Measurements from ENCODE around the gene PLXDC2.

The PLXDC2 gene

DNA sequence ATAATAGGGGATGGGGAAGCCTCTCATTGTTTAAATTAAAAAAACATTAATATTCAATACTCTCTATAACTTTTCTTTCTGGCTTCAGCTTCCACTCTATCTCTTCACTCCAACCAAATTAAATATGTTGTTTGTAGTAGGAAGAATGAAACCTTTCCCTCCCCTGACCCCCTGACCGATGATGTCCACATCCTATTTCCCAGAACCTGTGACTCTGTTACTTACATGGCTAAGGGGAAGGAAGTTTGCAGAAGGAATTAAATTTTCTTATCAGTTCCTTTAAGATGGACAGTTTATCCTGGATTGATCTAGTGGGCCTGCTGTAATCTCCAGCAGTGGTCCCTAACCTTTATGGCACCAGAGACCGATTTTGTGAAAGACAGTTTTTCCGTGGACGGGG, 130.0 kb downstream of the PLXDC2 start:
- H3K36me3 ChIP-seq (ENCODE audit: insufficient read depth, low read length) = no peaks in the 10 kb centered on the region
- H3K4me1 ChIP-seq (ENCODE audit: insufficient read depth, low read length) = peaks cover 8% of the 10 kb centered on the region
- no peak overlapping the region for H3K4me3 ChIP-seq (ENCODE audit: low read length)
- H3K27ac ChIP-seq (ENCODE audit: low read depth, low read length) = no peak overlapping the region
- no peaks in the 10 kb centered on the region for H3K27me3 ChIP-seq (ENCODE audit: insufficient read depth, low read length)
- H3K9me3 ChIP-seq (ENCODE audit: insufficient read depth, low read depth, low read length) = peaks cover 6% of the 10 kb centered on the region; the same call in 1 of the 2 replicates
- WGBS = 86% methylated on average over 3 of the region's 4 CpGs
- H3K9ac ChIP-seq (ENCODE audit: low read depth, low read length) = no peak overlapping the region

GRCh38 chr10:19946791-19947190, 130.6 kb downstream of the PLXDC2 start:
- Histone ChIP-seq H3K27ac (ENCODE audit: low read depth, low read length) (no peak overlapping the region), H3K36me3 (ENCODE audit: insufficient read depth, low read length) (no peaks in the 10 kb centered on the region), H3K4me1 (ENCODE audit: insufficient read depth, low read length) (peaks cover 2% of the 10 kb centered on the region), H3K9me3 (ENCODE audit: insufficient read depth, low read depth, low read length) (peaks cover 6% of the 10 kb centered on the region; the same call in 1 of the 2 replicates), H3K4me3 (ENCODE audit: low read length) (no peak overlapping the region), H3K27me3 (ENCODE audit: insufficient read depth, low read length) (no peaks in the 10 kb centered on the region), H3K9ac (ENCODE audit: low read depth, low read length) (no peak overlapping the region)
- 94% methylated on average over 8 of the region's 8 CpGs for WGBS

- H3K4me1 ChIP-seq (ENCODE audit: insufficient read depth, low read length) = no peaks in the 10 kb centered on the region
- H3K36me3 ChIP-seq (ENCODE audit: insufficient read depth, low read length) = no peaks in the 10 kb centered on the region
- H3K9me3 ChIP-seq (ENCODE audit: insufficient read depth, low read depth, low read length) = peaks cover 6% of the 10 kb centered on the region; the same call in 1 of the 2 replicates
- H3K4me3 ChIP-seq (ENCODE audit: low read length) = no peak overlapping the region
- WGBS = 75% methylated on average over 3 of the region's 3 CpGs
- no peaks in the 10 kb centered on the region for H3K27me3 ChIP-seq (ENCODE audit: insufficient read depth, low read length)
- no peak overlapping the region for H3K27ac ChIP-seq (ENCODE audit: low read depth, low read length)
- no peak overlapping the region for H3K9ac ChIP-seq (ENCODE audit: low read depth, low read length)
Measured at GRCh38 chr10:19947215-19947614, 131.0 kb downstream of the PLXDC2 start.

GRCh38 chr10:19947656-19948055, 131.4 kb downstream of the PLXDC2 start:
- Histone ChIP-seq H3K36me3 (ENCODE audit: insufficient read depth, low read length) (no peaks in the 10 kb centered on the region), H3K4me3 (ENCODE audit: low read length) (no peak overlapping the region), H3K9ac (ENCODE audit: low read depth, low read length) (no peak overlapping the region), H3K9me3 (ENCODE audit: insufficient read depth, low read depth, low read length) (peaks cover 6% of the 10 kb centered on the region; the same call in 1 of the 2 replicates), H3K4me1 (ENCODE audit: insufficient read depth, low read length) (no peaks in the 10 kb centered on the region), H3K27me3 (ENCODE audit: insufficient read depth, low read length) (no peaks in the 10 kb centered on the region), H3K27ac (ENCODE audit: low read depth, low read length) (no peak overlapping the region)
- 93% methylated on average over 2 of the region's 2 CpGs for WGBS

- no peak overlapping the region for H3K9ac ChIP-seq (ENCODE audit: low read depth, low read length)
- no peak overlapping the region for H3K4me3 ChIP-seq (ENCODE audit: low read length)
- no peaks in the 10 kb centered on the region for H3K4me1 ChIP-seq (ENCODE audit: insufficient read depth, low read length)
- no peaks in the 10 kb centered on the region for H3K36me3 ChIP-seq (ENCODE audit: insufficient read depth, low read length)
- WGBS = 96% methylated on average over 7 of the region's 7 CpGs
- H3K27ac ChIP-seq (ENCODE audit: low read depth, low read length) = no peak overlapping the region
- no peaks in the 10 kb centered on the region for H3K27me3 ChIP-seq (ENCODE audit: insufficient read depth, low read length)
- no peaks in the 10 kb centered on the region for H3K9me3 ChIP-seq (ENCODE audit: insufficient read depth, low read depth, low read length)
Measured at GRCh38 chr10:19952224-19953010, 136.2 kb downstream of the PLXDC2 start.

DNA sequence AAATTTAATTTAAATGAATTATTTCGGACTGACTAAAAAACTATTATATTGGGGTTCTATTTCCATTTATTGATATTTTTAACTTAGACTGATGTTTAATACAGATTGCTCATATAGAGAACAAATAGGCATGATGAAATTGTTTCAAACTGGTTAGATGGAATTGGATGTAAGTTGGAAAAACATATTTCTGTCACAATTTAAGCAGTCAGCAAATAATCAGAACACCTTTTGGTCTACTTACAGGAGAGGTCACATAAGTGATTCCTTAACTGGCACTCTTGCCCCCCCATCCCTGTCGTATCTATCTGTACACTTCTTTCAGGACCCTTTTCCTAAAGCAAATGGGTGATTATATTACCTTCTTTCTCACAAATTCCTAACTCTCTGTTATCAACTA, 138.4 kb downstream of the PLXDC2 start:
- H3K9ac ChIP-seq (ENCODE audit: low read depth, low read length) = no peak overlapping the region
- H3K4me1 ChIP-seq (ENCODE audit: insufficient read depth, low read length) = 0 out of 2 replicates have a peak, but pooled peaks cover 3% of the 10 kb centered on the region
- no peaks in the 10 kb centered on the region for H3K9me3 ChIP-seq (ENCODE audit: insufficient read depth, low read depth, low read length)
- no peaks in the 10 kb centered on the region for H3K27me3 ChIP-seq (ENCODE audit: insufficient read depth, low read length)
- H3K4me3 ChIP-seq (ENCODE audit: low read length) = no peak overlapping the region
- WGBS = 97% methylated on average over 1 of the region's 2 CpGs
- no peaks in the 10 kb centered on the region for H3K36me3 ChIP-seq (ENCODE audit: insufficient read depth, low read length)
- no peak overlapping the region for H3K27ac ChIP-seq (ENCODE audit: low read depth, low read length)

- Histone ChIP-seq H3K4me1 (ENCODE audit: insufficient read depth, low read length) (peaks cover 13% of the 10 kb centered on the region), H3K4me3 (ENCODE audit: low read length) (no peak overlapping the region), H3K27me3 (ENCODE audit: insufficient read depth, low read length) (no peaks in the 10 kb centered on the region), H3K9ac (ENCODE audit: low read depth, low read length) (no peak overlapping the region), H3K9me3 (ENCODE audit: insufficient read depth, low read depth, low read length) (no peaks in the 10 kb centered on the region), H3K27ac (ENCODE audit: low read depth, low read length) (no peak overlapping the region), H3K36me3 (ENCODE audit: insufficient read depth, low read length) (no peaks in the 10 kb centered on the region)
- 92% methylated on average over 2 of the region's 2 CpGs for WGBS
Measured at GRCh38 chr10:19956516-19957032, 140.3 kb downstream of the PLXDC2 start.

DNA sequence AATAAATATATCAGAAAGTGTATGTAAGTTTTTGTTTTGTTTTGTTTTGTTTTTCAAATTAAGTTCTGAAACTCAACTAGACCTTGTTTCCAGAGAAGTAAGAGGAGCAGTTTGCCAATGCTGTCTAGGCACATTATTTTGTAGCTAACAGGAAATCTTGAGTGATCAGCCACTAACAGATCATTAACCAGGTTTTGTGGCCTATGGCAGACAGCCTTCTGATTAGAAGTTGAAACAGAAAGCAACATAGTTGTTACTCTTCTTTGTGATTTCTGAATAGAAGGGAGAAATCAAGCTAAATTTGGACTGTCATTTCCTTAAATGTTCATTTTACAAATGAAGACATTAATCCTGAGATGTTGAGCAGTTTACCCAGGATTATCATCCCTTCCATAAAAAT, 142.6 kb downstream of the PLXDC2 start:
- no peak overlapping the region for H3K4me3 ChIP-seq (ENCODE audit: low read length)
- H3K27ac ChIP-seq (ENCODE audit: low read depth, low read length) = no peak overlapping the region
- H3K4me1 ChIP-seq (ENCODE audit: insufficient read depth, low read length) = peaks cover 15% of the 10 kb centered on the region
- H3K27me3 ChIP-seq (ENCODE audit: insufficient read depth, low read length) = no peaks in the 10 kb centered on the region
- no peaks in the 10 kb centered on the region for H3K9me3 ChIP-seq (ENCODE audit: insufficient read depth, low read depth, low read length)
- no peaks in the 10 kb centered on the region for H3K36me3 ChIP-seq (ENCODE audit: insufficient read depth, low read length)
- no peak overlapping the region for H3K9ac ChIP-seq (ENCODE audit: low read depth, low read length)

GRCh38 chr10:19961076-19962053, 145.1 kb downstream of the PLXDC2 start:
- Histone ChIP-seq H3K36me3 (ENCODE audit: insufficient read depth, low read length) (no peaks in the 10 kb centered on the region), H3K4me3 (ENCODE audit: low read length) (no peak overlapping the region), H3K27ac (ENCODE audit: low read depth, low read length) (no peak overlapping the region), H3K9ac (ENCODE audit: low read depth, low read length) (no peak overlapping the region), H3K4me1 (ENCODE audit: insufficient read depth, low read length) (peaks cover 41% of the 10 kb centered on the region), H3K9me3 (ENCODE audit: insufficient read depth, low read depth, low read length) (no peaks in the 10 kb centered on the region), H3K27me3 (ENCODE audit: insufficient read depth, low read length) (no peaks in the 10 kb centered on the region)
- WGBS = 96% methylated on average over 7 of the region's 7 CpGs

DNA sequence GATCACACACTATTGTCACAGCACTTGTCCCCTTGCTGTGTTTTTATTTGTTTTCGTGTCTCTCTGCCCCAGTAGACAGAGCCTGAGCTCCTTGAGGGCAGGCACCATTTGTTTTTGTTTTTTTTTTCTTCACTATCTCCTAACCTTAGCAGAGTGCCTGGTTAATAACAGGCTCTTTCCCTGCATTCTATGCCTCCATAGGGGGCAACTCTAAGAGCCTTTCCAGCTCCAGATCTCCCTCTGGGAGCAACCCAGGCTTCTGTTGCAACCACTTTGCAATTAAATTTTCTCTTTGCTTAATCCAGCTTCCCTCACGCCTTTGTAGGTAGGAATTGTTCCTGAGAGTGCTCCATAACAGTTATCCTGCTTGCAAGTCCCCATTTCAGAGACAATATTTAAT, 148.4 kb downstream of the PLXDC2 start:
- H3K27ac ChIP-seq (ENCODE audit: low read depth, low read length) = peak overlapping the region; percentile 60
- 22% methylated on average over 1 of the region's 2 CpGs for WGBS

DNA sequence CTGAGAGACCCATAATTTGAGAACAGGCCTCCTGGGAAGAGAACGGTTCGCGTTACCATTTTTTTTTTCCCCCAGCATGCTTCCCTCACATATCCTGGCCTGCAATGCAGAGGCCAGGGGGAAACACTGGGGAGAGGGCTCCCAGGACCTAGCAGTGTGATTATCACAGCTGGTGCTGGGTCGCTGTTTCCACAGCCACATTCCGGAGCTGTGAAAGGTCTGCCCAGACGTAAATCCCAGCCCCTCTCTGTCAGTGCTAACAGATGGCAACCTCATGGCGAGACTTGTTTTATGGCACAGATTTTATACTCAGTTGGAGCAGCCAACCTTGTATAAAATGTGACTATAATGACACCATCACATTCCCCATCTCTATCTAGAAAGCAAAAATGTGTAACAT, 150.5 kb downstream of the PLXDC2 start:
- Histone ChIP-seq H3K4me3 (ENCODE audit: low read length) (no peak overlapping the region), H3K36me3 (ENCODE audit: insufficient read depth, low read length) (no peaks in the 10 kb centered on the region), H3K27me3 (ENCODE audit: insufficient read depth, low read length) (no peaks in the 10 kb centered on the region), H3K27ac (ENCODE audit: low read depth, low read length) (peak overlapping the region; percentile 48), H3K4me1 (ENCODE audit: insufficient read depth, low read length) (peaks cover 50% of the 10 kb centered on the region), H3K9ac (ENCODE audit: low read depth, low read length) (no peak overlapping the region), H3K9me3 (ENCODE audit: insufficient read depth, low read depth, low read length) (no peaks in the 10 kb centered on the region)
- 26% methylated on average over 7 of the region's 7 CpGs for WGBS

More for the DNA sequence above, 148.4 kb downstream of the PLXDC2 start:
- no peaks in the 10 kb centered on the region for H3K9me3 ChIP-seq (ENCODE audit: insufficient read depth, low read depth, low read length)
- no peak overlapping the region for H3K9ac ChIP-seq (ENCODE audit: low read depth, low read length)
- no peaks in the 10 kb centered on the region for H3K36me3 ChIP-seq (ENCODE audit: insufficient read depth, low read length)
- no peak overlapping the region for H3K4me3 ChIP-seq (ENCODE audit: low read length)
- H3K4me1 ChIP-seq (ENCODE audit: insufficient read depth, low read length) = peaks cover 61% of the 10 kb centered on the region
- H3K27me3 ChIP-seq (ENCODE audit: insufficient read depth, low read length) = no peaks in the 10 kb centered on the region
